Activated T-helper 17 cell treated with anti-CD3 and anti-CD28 coated beads, Interleukin-2, amount 50 U/mL, for 72 hours (primary cell): Measurements from ENCODE around the gene WNT9A. TPM values are rescaled to one million over a fixed set of nuclear protein-coding genes. Genes with fewer than 3 reads are reported as not detected.

ENCODE experiments used
- ATAC-seq: fragments of 150-1000 bp; cut with Tn5 transposase; replicated peaks from 2 replicates; pipeline ENCODE4 v1.10.0; 2021; ENCODE audit warnings: mild to moderate bottlenecking, moderate library complexity
- H3K27ac Mint-ChIP-seq: one replicate; pipeline ENCODE4 v1.8.0; 2022; ENCODE audit warnings: mixed read lengths
- H3K27me3 Mint-ChIP-seq: one replicate; pipeline ENCODE4 v1.8.0; 2022; ENCODE audit warnings: mixed read lengths
- H3K36me3 Mint-ChIP-seq: one replicate; pipeline ENCODE4 v1.8.0; 2022; ENCODE audit warnings: low read depth, mild to moderate bottlenecking, mixed read lengths
- H3K4me1 Mint-ChIP-seq: one replicate; pipeline ENCODE4 v1.8.0; 2022; ENCODE audit warnings: mixed read lengths
- H3K4me3 Mint-ChIP-seq: one replicate; pipeline ENCODE4 v1.8.0; 2022; ENCODE audit warnings: mild to moderate bottlenecking, mixed read lengths
- H3K9me3 Mint-ChIP-seq: one replicate; pipeline ENCODE4 v1.8.0; 2022; ENCODE audit warnings: mixed read lengths
- total RNA-seq, 2 donors: library from RNA; stranded (reverse); gene quantifications; one replicate each; pipeline ENCODE4 v1.2.3, GENCODE V29; 2022

WNT9A gene
- total RNA-seq, 2 donors from 2014 or later, result 0.09 to 0.24 TPM

GRCh38 chr1:227948493-227949260 is 945 bp upstream of the WNT9A start:
- Mint-ChIP-seq H3K36me3 (no peaks in the 10 kb centered on the region), H3K4me3 (peak overlapping the region; percentile 48), H3K9me3 (no peaks in the 10 kb centered on the region), H3K4me1 (no peaks in the 10 kb centered on the region), H3K27me3 (peaks cover 3% of the 10 kb centered on the region), H3K27ac (no peak overlapping the region)
- ATAC-seq, result no peak

GRCh38 chr1:227947386-227947675 is 401 bp downstream of the WNT9A start:
- Mint-ChIP-seq H3K36me3 (no peaks in the 10 kb centered on the region), H3K27me3 (peaks cover 3% of the 10 kb centered on the region), H3K9me3 (no peaks in the 10 kb centered on the region), H3K4me3 (peak overlapping the region; percentile 66), H3K27ac (no peak overlapping the region), H3K4me1 (no peaks in the 10 kb centered on the region)
- ATAC-seq, result no peak

DNA sequence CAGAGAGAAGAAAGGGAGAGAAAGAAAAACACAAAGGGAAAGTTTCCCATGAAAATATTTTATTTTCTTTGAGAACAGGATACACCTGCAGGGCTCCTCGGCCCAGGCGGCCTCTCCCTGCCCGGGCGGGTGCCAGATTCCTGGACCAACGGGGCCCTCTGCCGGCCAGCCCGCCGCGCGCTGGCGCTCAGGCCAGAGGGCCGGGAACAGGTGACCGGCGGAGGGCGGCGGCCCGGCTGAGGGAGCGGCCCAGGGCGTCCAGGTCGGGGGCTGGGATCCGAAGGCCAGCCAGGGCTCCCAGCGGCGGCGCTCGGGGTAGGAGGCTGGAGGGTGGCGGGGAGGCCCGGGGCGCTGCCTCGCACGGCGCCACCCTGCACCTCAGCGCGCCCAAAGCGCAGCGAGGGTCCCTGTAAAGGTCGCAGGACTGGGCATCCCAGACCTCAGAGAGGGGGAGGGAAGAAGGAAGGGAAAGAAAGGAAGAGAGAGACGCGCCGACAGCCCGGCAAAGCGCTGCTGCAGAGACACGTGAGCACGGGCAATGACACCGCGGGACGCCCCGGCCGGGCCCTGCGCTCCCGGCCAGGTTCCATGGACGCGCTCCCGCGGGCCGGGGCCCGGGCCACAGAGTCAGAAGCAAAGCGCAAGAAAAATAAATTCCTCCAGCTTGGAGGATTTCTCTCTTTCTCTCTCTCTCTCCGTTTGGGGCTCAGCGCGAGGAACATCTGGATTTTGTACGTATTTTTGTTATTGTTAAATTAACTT is 927 bp downstream of the WNT9A start:
- H3K9me3 Mint-ChIP-seq, result no peaks in the 10 kb centered on the region
- peak overlapping the region; percentile 66 for H3K4me3 Mint-ChIP-seq
- H3K4me1 Mint-ChIP-seq, result no peaks in the 10 kb centered on the region
- H3K27ac Mint-ChIP-seq, result no peak overlapping the region
- H3K36me3 Mint-ChIP-seq, result no peaks in the 10 kb centered on the region
- peak; percentile 83 for ATAC-seq
- H3K27me3 Mint-ChIP-seq, result peaks cover 3% of the 10 kb centered on the region

- H3K4me1 Mint-ChIP-seq, result no peaks in the 10 kb centered on the region
- H3K36me3 Mint-ChIP-seq, result no peaks in the 10 kb centered on the region
- peaks cover 3% of the 10 kb centered on the region for H3K27me3 Mint-ChIP-seq
- H3K4me3 Mint-ChIP-seq, result peak overlapping the region; percentile 66
- peak; percentile 24 for ATAC-seq
- H3K27ac Mint-ChIP-seq, result no peak overlapping the region
- no peaks in the 10 kb centered on the region for H3K9me3 Mint-ChIP-seq
These were observed 1.7 kb downstream of the WNT9A start for GRCh38 chr1:227945891-227946623.

DNA sequence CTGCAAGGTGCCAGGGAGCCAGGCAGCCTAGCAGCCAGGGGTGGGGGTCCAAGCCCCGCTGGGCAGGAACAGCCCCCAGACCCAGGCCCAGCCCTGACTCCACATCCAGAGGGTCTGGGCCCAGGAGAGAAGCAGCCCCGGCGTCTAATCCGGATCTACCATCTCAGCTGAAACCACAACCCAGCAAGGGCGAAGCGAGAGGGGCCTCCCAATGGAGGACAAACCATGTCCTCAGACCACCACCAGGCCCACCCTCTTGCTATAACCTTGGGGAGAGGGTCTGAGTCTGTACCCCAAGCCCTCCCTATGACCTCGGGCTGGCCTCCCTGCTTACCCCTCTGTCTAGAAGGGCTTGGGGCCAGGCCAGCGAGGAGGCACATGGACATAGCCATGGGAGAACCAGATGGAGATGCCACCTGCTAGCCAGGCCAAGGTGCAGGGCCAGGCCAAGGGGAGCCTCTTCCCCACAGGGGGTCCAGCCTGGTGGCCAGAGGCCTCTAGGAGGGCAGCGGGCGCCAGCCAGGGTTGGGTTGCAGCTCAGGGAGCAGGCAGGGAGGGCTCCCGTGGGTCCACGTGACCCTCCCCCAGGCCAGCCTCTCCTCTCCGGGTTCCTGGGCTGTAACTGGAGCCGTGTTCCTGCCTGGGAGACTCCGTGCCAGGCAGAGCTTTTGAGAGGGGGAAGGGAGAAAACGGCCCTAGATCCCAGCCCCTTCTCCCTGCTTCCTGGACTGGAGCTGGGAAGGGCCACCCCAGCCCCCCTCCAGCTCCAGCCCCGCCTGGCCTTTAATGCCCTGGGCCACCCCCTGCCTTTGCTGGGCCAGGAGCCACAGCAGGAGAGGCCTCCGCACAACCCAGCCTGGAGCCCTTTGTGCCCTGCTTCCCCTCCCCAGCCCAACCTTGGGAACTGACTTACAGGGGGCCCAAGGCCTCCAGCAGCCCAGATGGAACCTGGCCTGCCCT is 2.5 kb downstream of the WNT9A start:
- Mint-ChIP-seq H3K4me1 (no peaks in the 10 kb centered on the region), H3K36me3 (no peaks in the 10 kb centered on the region), H3K27me3 (peaks cover 3% of the 10 kb centered on the region), H3K27ac (no peak overlapping the region), H3K4me3 (peak overlapping the region; percentile 66), H3K9me3 (no peaks in the 10 kb centered on the region)
- no peak for ATAC-seq

DNA sequence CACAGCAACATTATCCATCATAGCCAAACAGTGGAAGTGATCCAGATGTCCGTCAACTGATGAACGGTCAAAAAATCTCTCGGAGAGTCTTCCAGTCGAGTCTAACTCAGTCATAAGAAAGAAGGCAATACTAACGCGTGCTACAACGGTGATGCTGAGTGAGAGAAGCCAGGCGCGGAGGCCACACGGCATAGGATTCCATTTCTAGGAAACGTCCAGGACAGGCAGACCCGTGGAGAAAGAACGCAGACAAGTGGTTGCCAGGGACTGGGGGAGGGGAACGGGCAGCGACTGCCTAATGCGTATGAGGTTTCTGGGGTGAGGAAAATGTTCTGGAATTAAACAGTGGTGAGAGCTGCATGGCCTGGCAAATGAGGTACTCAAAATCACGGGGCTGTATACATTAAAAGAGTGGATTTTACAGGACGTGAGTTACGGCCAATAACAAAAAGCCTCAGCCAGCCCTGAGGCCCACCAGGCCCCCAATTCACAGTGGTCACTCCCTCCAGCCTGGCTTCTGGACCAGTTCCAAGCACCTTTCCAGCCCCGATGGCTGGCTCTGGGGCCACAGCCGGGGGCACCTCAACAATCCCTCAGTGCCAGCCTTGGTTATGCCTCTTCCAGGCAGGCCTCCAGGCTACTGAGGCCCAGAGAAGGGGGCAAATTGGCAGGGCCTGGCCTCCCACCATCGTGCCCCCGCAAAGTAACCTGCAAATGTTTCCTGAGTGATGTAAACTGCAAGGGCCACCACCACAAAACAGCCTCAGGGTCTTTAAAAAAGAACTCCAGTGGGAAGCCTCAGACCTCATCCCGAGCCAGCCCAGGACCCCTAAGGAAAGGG is 3.4 kb downstream of the WNT9A start:
- no peak overlapping the region for H3K4me3 Mint-ChIP-seq
- no peaks in the 10 kb centered on the region for H3K9me3 Mint-ChIP-seq
- peaks cover 3% of the 10 kb centered on the region for H3K27me3 Mint-ChIP-seq
- H3K27ac Mint-ChIP-seq, result no peak overlapping the region
- ATAC-seq, result no peak
- H3K4me1 Mint-ChIP-seq, result no peaks in the 10 kb centered on the region
- no peaks in the 10 kb centered on the region for H3K36me3 Mint-ChIP-seq

- no peak overlapping the region for H3K27ac Mint-ChIP-seq
- peaks cover 1% of the 10 kb centered on the region for H3K27me3 Mint-ChIP-seq
- ATAC-seq, result no peak
- no peaks in the 10 kb centered on the region for H3K4me1 Mint-ChIP-seq
- no peak overlapping the region for H3K4me3 Mint-ChIP-seq
- no peaks in the 10 kb centered on the region for H3K9me3 Mint-ChIP-seq
- H3K36me3 Mint-ChIP-seq, result no peaks in the 10 kb centered on the region
These were observed 4.2 kb downstream of the WNT9A start for GRCh38 chr1:227943381-227944089.

DNA sequence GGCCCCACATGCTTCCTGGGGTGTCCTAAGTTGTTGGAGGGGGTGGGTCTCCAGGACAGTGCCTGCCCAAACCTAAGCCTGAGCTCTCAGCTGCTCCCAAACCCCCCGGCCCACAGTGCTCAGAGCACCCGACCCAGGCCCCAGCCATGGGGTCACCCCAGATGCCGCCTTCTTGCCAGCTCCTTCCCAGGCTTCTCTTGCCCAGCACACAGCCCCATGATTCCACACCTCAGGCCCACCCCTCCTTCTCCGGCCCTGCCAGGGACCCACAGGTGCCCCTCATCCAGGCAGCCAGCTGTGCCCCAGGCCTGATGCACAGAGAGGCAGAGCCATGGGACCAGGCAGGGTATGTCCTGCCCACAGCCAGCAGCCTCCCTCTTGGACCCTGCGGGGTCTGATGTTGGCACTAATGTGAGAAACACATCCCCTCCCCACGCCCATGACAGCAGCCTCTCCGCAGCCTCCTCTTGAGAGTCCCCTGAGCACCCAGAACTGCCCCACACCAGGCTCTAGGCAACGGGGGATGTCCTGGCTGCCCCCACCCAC is 4.9 kb downstream of the WNT9A start:
- H3K4me3 Mint-ChIP-seq, result no peak overlapping the region
- H3K36me3 Mint-ChIP-seq, result no peaks in the 10 kb centered on the region
- no peaks in the 10 kb centered on the region for H3K27me3 Mint-ChIP-seq
- H3K9me3 Mint-ChIP-seq, result no peaks in the 10 kb centered on the region
- peak overlapping the region; percentile 28 for H3K27ac Mint-ChIP-seq
- ATAC-seq, result no peak
- H3K4me1 Mint-ChIP-seq, result no peaks in the 10 kb centered on the region

DNA sequence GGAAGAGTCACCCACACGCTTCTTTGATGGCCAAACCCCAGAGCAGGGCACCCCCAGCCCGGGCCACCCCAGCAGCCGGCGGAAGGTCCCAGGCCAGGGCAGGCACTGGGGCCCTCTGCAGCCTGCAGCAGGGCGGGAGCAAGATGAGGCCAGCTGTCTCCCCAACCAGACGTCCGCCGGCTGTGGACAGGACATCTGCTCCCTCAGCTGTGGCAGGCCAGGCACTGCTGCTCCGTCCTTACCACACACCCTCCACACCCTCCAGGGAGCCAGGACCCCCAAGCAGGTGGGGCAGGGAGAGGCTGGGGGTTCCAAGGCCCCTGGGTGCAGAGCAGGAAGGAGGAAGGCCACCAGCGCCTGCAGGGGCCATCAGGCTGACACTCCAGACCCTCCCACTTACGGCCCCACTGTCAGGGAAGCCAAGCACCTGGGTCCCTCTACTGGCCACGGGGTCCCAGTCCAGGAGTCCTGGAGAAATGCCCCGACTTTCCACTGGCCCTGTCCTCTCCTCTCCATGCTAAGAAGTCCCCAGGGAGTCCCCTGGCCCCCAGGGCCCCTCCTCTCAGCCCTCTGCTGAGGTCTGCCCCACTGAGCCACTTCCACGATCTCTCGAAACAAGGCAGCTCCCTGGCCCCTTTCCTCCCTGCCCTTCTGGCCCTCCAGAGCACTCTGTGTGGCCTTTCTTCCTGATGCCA is 5.6 kb downstream of the WNT9A start:
- no peak overlapping the region for H3K4me3 Mint-ChIP-seq
- no peaks in the 10 kb centered on the region for H3K36me3 Mint-ChIP-seq
- no peak for ATAC-seq
- H3K4me1 Mint-ChIP-seq, result no peaks in the 10 kb centered on the region
- no peaks in the 10 kb centered on the region for H3K27me3 Mint-ChIP-seq
- H3K9me3 Mint-ChIP-seq, result no peaks in the 10 kb centered on the region
- H3K27ac Mint-ChIP-seq, result peak overlapping the region; percentile 28

DNA sequence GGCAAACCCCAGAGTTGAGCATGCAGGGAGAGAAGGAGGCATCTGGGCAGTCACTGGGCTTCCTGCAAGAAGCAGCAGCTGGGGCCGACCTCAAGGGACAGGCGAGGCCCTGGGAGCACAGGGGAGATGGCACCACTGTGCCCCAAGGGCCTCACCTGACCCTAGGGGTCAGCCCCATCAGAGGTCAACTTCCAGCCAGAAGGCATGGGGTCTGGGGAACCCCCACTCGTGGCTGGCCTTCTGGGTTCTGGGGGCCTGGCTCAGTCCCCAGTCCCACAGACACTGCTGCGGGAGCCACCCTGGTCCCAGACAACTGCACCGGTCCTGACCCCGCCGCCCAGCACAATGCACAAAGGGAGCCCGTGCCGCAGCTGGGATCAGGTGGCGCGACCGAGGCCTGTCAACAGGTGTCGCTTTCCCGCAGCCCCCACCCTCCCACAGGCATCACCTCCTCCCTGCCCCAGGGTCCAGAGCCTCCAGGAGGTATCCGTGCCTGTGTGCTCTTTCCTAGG is 6.2 kb downstream of the WNT9A start:
- Mint-ChIP-seq H3K4me1 (peaks cover 5% of the 10 kb centered on the region), H3K36me3 (no peaks in the 10 kb centered on the region), H3K9me3 (no peaks in the 10 kb centered on the region), H3K27ac (no peak overlapping the region), H3K4me3 (no peak overlapping the region), H3K27me3 (no peaks in the 10 kb centered on the region)
- no peak for ATAC-seq

GRCh38 chr1:227940791-227941241 is 6.9 kb downstream of the WNT9A start:
- H3K9me3 Mint-ChIP-seq, result peaks cover under 1% of the 10 kb centered on the region
- H3K4me1 Mint-ChIP-seq, result peaks cover 6% of the 10 kb centered on the region
- no peak overlapping the region for H3K27ac Mint-ChIP-seq
- no peak overlapping the region for H3K4me3 Mint-ChIP-seq
- ATAC-seq, result no peak
- H3K27me3 Mint-ChIP-seq, result no peaks in the 10 kb centered on the region
- no peaks in the 10 kb centered on the region for H3K36me3 Mint-ChIP-seq
